ENCODE results near the gene TLE3.

DNA sequence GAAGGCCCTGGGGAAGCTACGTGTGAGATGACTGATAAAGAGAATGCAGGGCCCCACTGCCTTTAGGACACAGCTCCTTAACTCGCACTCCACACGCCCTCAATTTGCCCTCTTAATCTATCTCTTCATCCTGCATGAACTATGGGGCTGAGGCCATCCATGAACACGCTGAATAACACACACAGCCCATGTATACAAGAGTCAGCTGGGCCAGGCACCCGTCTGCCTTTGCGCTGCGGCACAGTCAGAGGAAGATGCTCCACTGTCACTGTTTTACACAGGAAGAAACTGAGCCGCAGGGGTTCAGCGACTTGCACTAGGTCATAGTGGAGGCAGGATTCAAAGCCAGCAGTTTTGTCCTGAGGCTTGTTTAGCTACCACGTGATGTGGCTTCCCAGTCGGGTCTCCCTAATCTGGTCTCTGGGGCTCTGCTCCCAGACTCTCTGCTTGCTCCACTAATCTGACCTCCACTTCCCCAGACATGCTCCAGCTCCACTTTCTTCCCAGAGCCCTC lies 43.9 kb downstream of the TLE3 start:
- no peak for TF ChIP-seq POLR2AphosphoS5 (IDR thresholded peaks at IDR 0.05)
- TF ChIP-seq CTCF (IDR thresholded peaks at IDR 0.05 in 8 of 11, conservative IDR thresholded peaks at IDR 0.05 in 3 of 11) = no peak
- TF ChIP-seq POLR2A (IDR thresholded peaks at IDR 0.05) = no peak

Data from spleen (tissue), 7 donors.